GM12865 (cell line): ENCODE measurements around the gene SMAD2.

Experiments
- DNase-seq: peaks from one replicate; pipeline ENCODE4 v3.0.0; 2010; ENCODE audit warnings: low read depth
- H3K4me3 ChIP-seq: 2 replicates; pipeline ENCODE4 v1.5.1; 2011; ENCODE audit warnings: mild to moderate bottlenecking, low read depth, low read length, control low read depth
- CTCF ChIP-seq: IDR thresholded peaks from 2 replicates; pipeline ENCODE4 v1.5.1; 2011; ENCODE audit warnings: low read length, control low read depth, low read depth, inconsistent platforms; ENCODE audit not compliant: insufficient read depth; ENCODE audit errors: missing control alignments

SMAD2 gene

GRCh38 chr18:47877892-47878291, 52.6 kb downstream of the SMAD2 start:
- no peak for TF ChIP-seq CTCF
- no peak for DNase-seq
- H3K4me3 ChIP-seq, result no peak overlapping the region

- no peak for TF ChIP-seq CTCF
- no peak for DNase-seq
- H3K4me3 ChIP-seq, result no peak overlapping the region
Observed at GRCh38 chr18:47876813-47877212, 53.6 kb downstream of the SMAD2 start.

GRCh38 chr18:47873625-47874024, 56.8 kb downstream of the SMAD2 start:
- DNase-seq, result no peak
- no peak overlapping the region for H3K4me3 ChIP-seq
- TF ChIP-seq CTCF, result no peak

- no peak overlapping the region for H3K4me3 ChIP-seq
- DNase-seq, result no peak
- no peak for TF ChIP-seq CTCF
Observed at GRCh38 chr18:47872426-47872825, 58.0 kb downstream of the SMAD2 start.

- no peak for DNase-seq
- TF ChIP-seq CTCF, result no peak
- H3K4me3 ChIP-seq, result no peak overlapping the region
Observed at GRCh38 chr18:47871288-47871687, 59.2 kb downstream of the SMAD2 start.

GRCh38 chr18:47870605-47871004, 59.9 kb downstream of the SMAD2 start:
- no peak for DNase-seq
- no peak overlapping the region for H3K4me3 ChIP-seq
- no peak for TF ChIP-seq CTCF

- DNase-seq, result no peak
- no peak overlapping the region for H3K4me3 ChIP-seq
- TF ChIP-seq CTCF, result no peak
Observed at GRCh38 chr18:47868744-47869143, 61.7 kb downstream of the SMAD2 start.
